Measurements from ENCODE around the gene FGD6. TPM values are rescaled to one million over a fixed set of nuclear protein-coding genes. Genes with fewer than 3 reads are reported as not detected.
A peak's percentile ranks its signal among the peaks of the same experiment; 100 is the strongest.

FGD6 gene
- total RNA-seq, 1 donor from 2014 or later, result 0.70 TPM

- no peak for DNase-seq
- Mint-ChIP-seq H3K36me3 (ENCODE audit: low read depth) (peaks cover 17% of the 10 kb centered on the region), H3K9me3 (no peaks in the 10 kb centered on the region), H3K27ac (no peak overlapping the region), H3K4me3 (no peak overlapping the region), H3K4me1 (peaks cover 15% of the 10 kb centered on the region), H3K27me3 (no peaks in the 10 kb centered on the region)
- intact Hi-C loops (cut with micrococcal nuclease), result no loop called here
Observed at GRCh38 chr12:95225645-95226212, 8.5 kb upstream of the FGD6 start.

GRCh38 chr12:95224202-95225170 lies 7.2 kb upstream of the FGD6 start:
- Mint-ChIP-seq H3K27ac (peak overlapping the region; percentile 34), H3K4me3 (no peak overlapping the region), H3K36me3 (ENCODE audit: low read depth) (peaks cover 23% of the 10 kb centered on the region), H3K27me3 (no peaks in the 10 kb centered on the region), H3K9me3 (no peaks in the 10 kb centered on the region), H3K4me1 (peaks cover 21% of the 10 kb centered on the region)
- intact Hi-C loops (cut with micrococcal nuclease), result no loop called here
- DNase-seq, result no peak

- Mint-ChIP-seq H3K9me3 (no peaks in the 10 kb centered on the region), H3K4me1 (peaks cover 32% of the 10 kb centered on the region), H3K4me3 (no peak overlapping the region), H3K36me3 (ENCODE audit: low read depth) (peaks cover 22% of the 10 kb centered on the region), H3K27ac (no peak overlapping the region), H3K27me3 (peaks cover 9% of the 10 kb centered on the region)
- DNase-seq, result no peak
- intact Hi-C loops (cut with micrococcal nuclease), result no loop called here
Observed at GRCh38 chr12:95220726-95221125, 3.5 kb upstream of the FGD6 start.

- Mint-ChIP-seq H3K4me3 (no peak overlapping the region), H3K9me3 (no peaks in the 10 kb centered on the region), H3K27ac (no peak overlapping the region), H3K36me3 (ENCODE audit: low read depth) (peaks cover 21% of the 10 kb centered on the region), H3K27me3 (peaks cover 11% of the 10 kb centered on the region), H3K4me1 (peaks cover 32% of the 10 kb centered on the region)
- no peak for DNase-seq
- intact Hi-C loops (cut with micrococcal nuclease), result no loop called here
Observed at GRCh38 chr12:95220190-95220589, 2.9 kb upstream of the FGD6 start.

GRCh38 chr12:95218150-95219133 lies 1.2 kb upstream of the FGD6 start:
- Mint-ChIP-seq H3K36me3 (ENCODE audit: low read depth) (peaks cover 10% of the 10 kb centered on the region), H3K27me3 (peaks cover 15% of the 10 kb centered on the region), H3K4me3 (peak overlapping the region; percentile 89), H3K9me3 (no peaks in the 10 kb centered on the region), H3K4me1 (peaks cover 24% of the 10 kb centered on the region), H3K27ac (peak overlapping the region; percentile 95)
- peak; percentile 81 for DNase-seq
- intact Hi-C loops (cut with micrococcal nuclease), result loop anchor here (2.0 to 5.0 kb wide), 4 partner anchors 314 to 979 kb away; partner anchors contain the start of gene LTA4H

GRCh38 chr12:95216711-95217376 lies 423 bp downstream of the FGD6 start:
- H3K4me3 Mint-ChIP-seq, result peak overlapping the region; percentile 89
- H3K4me1 Mint-ChIP-seq, result peaks cover 24% of the 10 kb centered on the region
- intact Hi-C loops (cut with micrococcal nuclease), result loop anchor here (1.0 to 5.0 kb wide), 11 partner anchors 23 to 1009 kb away; partner anchors contain the start of genes LTA4H, METAP2, NDUFA12 and NR2C1
- peak overlapping the region; percentile 59 for H3K27ac Mint-ChIP-seq
- H3K9me3 Mint-ChIP-seq, result no peaks in the 10 kb centered on the region
- no peak for DNase-seq
- peaks cover 15% of the 10 kb centered on the region for H3K27me3 Mint-ChIP-seq
- peaks cover 10% of the 10 kb centered on the region for H3K36me3 Mint-ChIP-seq (ENCODE audit: low read depth)

- no peaks in the 10 kb centered on the region for H3K9me3 Mint-ChIP-seq
- peaks cover 15% of the 10 kb centered on the region for H3K27me3 Mint-ChIP-seq
- peaks cover 10% of the 10 kb centered on the region for H3K36me3 Mint-ChIP-seq (ENCODE audit: low read depth)
- no peak overlapping the region for H3K27ac Mint-ChIP-seq
- H3K4me1 Mint-ChIP-seq, result peaks cover 22% of the 10 kb centered on the region
- intact Hi-C loops (cut with micrococcal nuclease), result loop anchor here (1.0 to 5.0 kb wide), 7 partner anchors 99 to 981 kb away; partner anchors contain the start of genes LTA4H, NDUFA12, NR2C1 and SNRPF
- no peak for DNase-seq
- peak overlapping the region; percentile 89 for H3K4me3 Mint-ChIP-seq
Observed at GRCh38 chr12:95215949-95216348, 1.3 kb downstream of the FGD6 start.

GRCh38 chr12:95214466-95214865 lies 2.8 kb downstream of the FGD6 start:
- H3K36me3 Mint-ChIP-seq (ENCODE audit: low read depth), result peaks cover 4% of the 10 kb centered on the region
- DNase-seq, result no peak
- intact Hi-C loops (cut with micrococcal nuclease), result no loop called here
- H3K9me3 Mint-ChIP-seq, result no peaks in the 10 kb centered on the region
- no peak overlapping the region for H3K4me3 Mint-ChIP-seq
- H3K4me1 Mint-ChIP-seq, result peaks cover 15% of the 10 kb centered on the region
- H3K27me3 Mint-ChIP-seq, result peaks cover 22% of the 10 kb centered on the region
- no peak overlapping the region for H3K27ac Mint-ChIP-seq

GRCh38 chr12:95213928-95214327 lies 3.3 kb downstream of the FGD6 start:
- no peaks in the 10 kb centered on the region for H3K9me3 Mint-ChIP-seq
- no peak for DNase-seq
- no peak overlapping the region for H3K4me3 Mint-ChIP-seq
- intact Hi-C loops (cut with micrococcal nuclease), result no loop called here
- peaks cover 24% of the 10 kb centered on the region for H3K27me3 Mint-ChIP-seq
- H3K36me3 Mint-ChIP-seq (ENCODE audit: low read depth), result peaks cover 3% of the 10 kb centered on the region
- H3K4me1 Mint-ChIP-seq, result peaks cover 13% of the 10 kb centered on the region
- H3K27ac Mint-ChIP-seq, result no peak overlapping the region

GRCh38 chr12:95213119-95213518 lies 4.1 kb downstream of the FGD6 start:
- no peak for DNase-seq
- intact Hi-C loops (cut with micrococcal nuclease), result no loop called here
- Mint-ChIP-seq H3K4me3 (no peak overlapping the region), H3K4me1 (peaks cover 8% of the 10 kb centered on the region), H3K36me3 (ENCODE audit: low read depth) (peaks cover 1% of the 10 kb centered on the region), H3K27me3 (peaks cover 24% of the 10 kb centered on the region), H3K9me3 (no peaks in the 10 kb centered on the region), H3K27ac (no peak overlapping the region)

GRCh38 chr12:95212586-95212985 lies 4.7 kb downstream of the FGD6 start:
- Mint-ChIP-seq H3K36me3 (ENCODE audit: low read depth) (peaks cover under 1% of the 10 kb centered on the region), H3K27ac (no peak overlapping the region), H3K4me1 (peaks cover 8% of the 10 kb centered on the region), H3K4me3 (no peak overlapping the region), H3K9me3 (no peaks in the 10 kb centered on the region), H3K27me3 (peaks cover 24% of the 10 kb centered on the region)
- intact Hi-C loops (cut with micrococcal nuclease), result no loop called here
- no peak for DNase-seq

- Mint-ChIP-seq H3K27ac (no peak overlapping the region), H3K9me3 (no peaks in the 10 kb centered on the region), H3K4me1 (peaks cover 5% of the 10 kb centered on the region), H3K27me3 (peaks cover 9% of the 10 kb centered on the region), H3K36me3 (ENCODE audit: low read depth) (no peaks in the 10 kb centered on the region), H3K4me3 (no peak overlapping the region)
- intact Hi-C loops (cut with micrococcal nuclease), result no loop called here
- no peak for DNase-seq
Observed at GRCh38 chr12:95208678-95209077, 8.6 kb downstream of the FGD6 start.

- Mint-ChIP-seq H3K27ac (no peak overlapping the region), H3K4me3 (no peak overlapping the region), H3K4me1 (peaks cover 7% of the 10 kb centered on the region), H3K9me3 (no peaks in the 10 kb centered on the region), H3K27me3 (peaks cover 9% of the 10 kb centered on the region), H3K36me3 (ENCODE audit: low read depth) (no peaks in the 10 kb centered on the region)
- no peak for DNase-seq
- intact Hi-C loops (cut with micrococcal nuclease), result no loop called here
Observed at GRCh38 chr12:95207407-95207806, 9.9 kb downstream of the FGD6 start.
